ENCODE results near the gene MYH3.
"Not testable (repeated sequence)": the region's sequence is repeated elsewhere in the genome, so short reads cannot be mapped to it uniquely, and the experiment has no call there.

MYH3 gene

DNA sequence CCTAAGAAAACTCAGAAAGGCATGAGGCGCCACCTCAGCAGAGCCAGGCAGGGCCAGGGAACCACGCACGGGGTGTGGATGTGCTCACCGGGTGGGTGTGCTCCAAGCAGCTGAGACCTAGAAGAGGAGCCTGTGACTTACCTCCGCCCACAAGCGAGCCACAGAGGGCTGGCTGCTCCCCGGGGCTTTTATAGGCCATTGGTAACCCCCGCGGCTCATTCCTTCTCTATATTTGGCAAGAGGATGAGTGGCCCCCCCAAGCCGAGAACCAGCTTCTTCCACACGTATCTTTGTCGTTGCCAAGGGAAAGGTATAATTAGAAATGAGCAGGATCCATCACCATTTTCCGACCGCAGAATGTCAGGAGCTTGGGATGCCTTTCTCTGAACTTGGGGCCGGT, at the start of gene MYH3:
MYH3 (minus strand) TSS at position 162 of the 400 bp plus-strand sequence. CDS start 2,245 bp downstream, outside the sequence.
- DNase-seq: no peak

DNA sequence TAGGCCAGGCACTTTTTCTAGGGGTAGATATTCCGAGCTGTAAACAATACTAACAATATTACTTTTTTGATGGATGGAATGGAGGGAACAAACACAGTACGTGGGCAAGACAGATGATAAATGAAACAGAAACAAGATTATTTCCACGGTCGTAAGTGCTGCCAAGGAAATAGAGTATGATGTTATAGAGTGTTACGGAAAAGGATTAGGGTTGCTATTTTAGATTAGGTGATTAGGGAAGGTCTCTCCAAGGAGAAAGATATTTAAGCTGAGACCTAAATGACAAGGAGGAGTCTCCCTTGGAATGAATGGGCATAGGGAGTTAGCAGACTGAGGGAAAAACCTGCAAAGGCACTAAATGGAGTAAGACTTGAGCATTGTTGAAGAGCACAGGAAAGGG, 48.6 kb upstream of the MYH3 start:
- DNase-seq: no peak

DNA sequence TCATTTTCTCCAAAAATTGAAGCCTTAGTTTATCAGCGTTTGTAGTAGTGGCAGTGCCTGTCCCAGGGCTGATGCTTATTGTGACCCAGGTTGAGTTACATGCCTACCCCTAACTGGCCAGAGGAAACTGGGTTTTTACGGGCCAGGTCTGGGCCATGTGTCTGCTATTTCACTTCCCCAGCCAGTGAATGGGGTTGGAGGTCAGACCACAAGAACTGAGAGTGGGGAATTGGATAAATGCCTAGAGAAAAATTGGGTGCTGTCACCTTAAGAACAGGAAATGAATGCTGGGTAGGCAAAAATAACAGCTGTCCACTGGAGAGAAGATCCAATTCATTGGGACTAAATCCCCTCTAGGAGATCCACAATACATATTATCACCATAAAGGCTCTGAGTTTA, 45.5 kb upstream of the MYH3 start:
- no peak for DNase-seq

- no peak for DNase-seq
These were observed 42.7 kb upstream of the MYH3 start for GRCh38 chr17:10699856-10700255.

- no peak for DNase-seq
These were observed 41.1 kb upstream of the MYH3 start for GRCh38 chr17:10698096-10698818.

DNA sequence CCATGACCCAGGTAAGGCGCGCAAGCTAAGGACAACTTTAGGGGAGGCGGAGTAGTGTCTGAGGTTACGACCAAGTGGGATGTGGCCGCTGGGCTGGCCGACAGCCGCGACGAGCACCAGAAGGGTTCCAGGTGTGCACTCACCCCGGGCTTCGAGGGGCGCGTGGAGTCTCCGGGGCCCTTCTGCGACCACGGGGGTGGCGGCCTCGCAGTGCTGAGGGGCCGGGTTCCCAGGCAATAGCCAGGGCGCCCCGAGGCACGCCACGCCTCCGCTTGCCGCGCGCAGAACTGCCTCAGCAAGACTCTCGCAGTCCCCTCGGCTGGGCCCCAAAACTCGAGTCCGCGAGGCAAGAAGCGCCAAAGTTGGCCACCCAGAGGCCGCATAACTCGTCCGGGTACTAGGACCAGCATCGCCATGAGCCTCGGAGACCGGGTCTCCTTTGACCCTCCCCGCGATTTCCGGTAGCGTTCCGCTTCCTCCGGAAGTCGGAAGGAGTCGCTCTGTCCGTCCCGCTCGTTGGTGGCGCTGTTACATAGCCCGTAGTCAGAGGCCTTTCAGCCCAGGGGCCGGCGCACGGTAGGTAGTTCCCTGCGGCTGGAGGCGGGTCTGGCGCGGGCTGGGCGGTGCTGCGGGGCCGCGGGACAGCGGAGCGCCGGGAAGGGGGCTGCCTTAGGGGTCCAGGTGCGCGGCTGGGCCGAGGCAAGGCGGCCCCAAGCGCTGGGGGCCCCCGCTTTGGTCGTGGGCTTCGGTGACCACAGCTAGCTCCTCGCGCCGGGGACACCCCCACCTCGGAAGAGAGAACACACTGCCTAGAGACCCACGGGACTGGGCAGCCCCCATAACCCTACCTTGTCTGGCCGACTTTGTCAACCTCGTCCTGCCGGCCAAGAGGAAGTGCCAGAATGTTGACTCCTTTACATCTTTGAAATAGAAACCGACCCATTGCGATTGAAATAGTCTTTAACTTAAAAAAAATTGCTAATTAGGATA, 40.3 kb upstream of the MYH3 start, which contains the start of the genes ADPRM and SCO1:
ADPRM (plus strand) TSS at position 503 of the 990 bp plus-strand sequence. CDS start 7,333 bp downstream, outside the sequence.
SCO1 (minus strand) TSS at position 442 of the 990 bp plus-strand sequence; CDS start at position 416, 26 bp downstream.
- peak; percentile 87 for DNase-seq

DNA sequence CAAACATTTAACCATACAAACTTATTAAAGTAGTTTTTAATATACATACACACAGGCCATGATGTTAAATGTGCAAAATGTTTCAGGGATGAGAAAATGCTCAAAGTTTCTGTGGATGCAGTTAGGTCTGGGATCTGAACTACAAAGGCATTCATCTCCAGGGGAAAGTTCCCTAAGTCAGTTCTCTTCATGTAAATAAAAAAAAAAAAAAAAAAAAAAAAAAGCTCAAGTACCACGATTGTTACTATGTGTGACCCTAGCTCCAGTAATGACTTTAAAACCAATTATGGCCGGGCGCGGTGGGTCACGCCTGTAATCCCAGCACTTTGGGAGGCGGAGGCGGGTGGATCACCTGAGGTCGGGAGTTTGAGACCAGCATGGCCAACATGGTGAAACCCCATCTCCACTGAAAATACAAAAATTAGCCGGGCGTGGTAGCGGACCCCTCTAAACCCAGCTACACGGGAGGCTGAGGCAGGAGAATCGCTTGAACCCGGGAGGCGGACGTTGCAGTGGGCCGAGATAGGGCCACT, 38.8 kb upstream of the MYH3 start:
- not testable (repeated sequence) for DNase-seq

GRCh38 chr17:10687499-10687898, 30.4 kb upstream of the MYH3 start:
- DNase-seq: no peak

GRCh38 chr17:10683853-10684252, 26.7 kb upstream of the MYH3 start:
- peak; percentile 10 for DNase-seq

DNA sequence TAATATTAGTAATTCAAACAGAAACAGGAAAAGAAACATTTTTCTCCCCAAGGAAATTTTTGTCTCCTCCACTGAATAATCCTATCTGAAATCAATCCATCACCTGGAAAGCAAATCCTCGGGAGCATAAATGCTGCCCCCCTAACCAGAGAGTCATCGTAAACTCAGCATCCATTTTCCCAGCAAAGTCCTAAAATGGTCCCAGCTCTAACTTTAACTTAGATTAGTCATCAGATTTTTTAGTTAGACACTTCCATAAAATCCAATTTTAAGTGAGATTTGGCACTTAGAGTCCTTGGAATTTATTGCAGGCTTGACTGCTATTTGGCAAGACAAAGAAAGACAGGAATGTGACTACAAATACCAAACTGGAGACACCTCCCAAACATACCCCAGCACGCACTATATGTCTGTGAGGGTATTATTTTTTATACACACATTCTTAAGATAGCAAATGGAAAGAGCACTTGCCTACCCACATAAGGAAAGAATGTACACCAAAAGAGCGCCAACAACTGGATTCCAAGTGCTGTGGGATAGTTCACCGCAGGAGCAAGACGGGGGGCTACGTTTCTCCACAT, 24.8 kb upstream of the MYH3 start:
- no peak for DNase-seq

DNA sequence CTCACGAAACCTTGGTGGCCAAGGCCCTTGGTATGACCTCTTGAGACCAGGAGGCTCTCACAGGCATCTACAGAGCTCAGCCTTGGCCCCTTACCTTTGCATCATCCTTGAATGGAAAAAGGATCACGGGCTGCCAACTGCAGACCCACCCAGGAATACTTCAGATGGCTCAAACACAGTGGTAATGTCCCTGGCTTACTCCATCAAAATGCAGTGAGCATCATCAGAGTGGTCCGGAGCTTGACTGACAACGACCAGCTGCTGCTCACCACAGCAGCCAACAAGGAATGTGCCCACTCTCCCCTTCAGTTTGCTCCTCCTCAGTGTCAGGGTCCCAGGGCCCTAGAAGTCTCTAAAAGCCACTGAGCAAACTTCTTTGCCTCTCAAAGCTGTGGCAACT, 17.6 kb upstream of the MYH3 start:
- DNase-seq: no peak

GRCh38 chr17:10673312-10673711, 16.2 kb upstream of the MYH3 start:
- no peak for DNase-seq

DNA sequence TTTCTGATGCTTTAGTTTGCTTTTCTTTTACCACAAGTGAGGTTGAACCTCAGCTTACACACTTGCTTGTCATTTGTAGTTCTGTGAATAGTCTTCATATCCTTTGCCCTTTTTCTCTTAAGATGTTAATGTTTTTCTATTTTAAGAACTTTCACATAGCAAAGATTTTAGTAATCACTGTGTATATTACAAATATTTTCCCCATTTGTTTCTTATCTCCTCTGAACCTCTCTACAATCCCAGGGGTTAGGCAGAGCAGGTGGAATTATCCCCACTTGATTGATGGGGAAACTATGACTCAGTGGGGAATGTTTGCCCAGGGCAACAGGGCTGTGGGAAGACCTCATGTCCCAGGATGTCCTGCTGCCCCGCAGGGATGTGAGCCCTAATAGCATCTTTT, 11.7 kb upstream of the MYH3 start:
- no peak for DNase-seq

DNA sequence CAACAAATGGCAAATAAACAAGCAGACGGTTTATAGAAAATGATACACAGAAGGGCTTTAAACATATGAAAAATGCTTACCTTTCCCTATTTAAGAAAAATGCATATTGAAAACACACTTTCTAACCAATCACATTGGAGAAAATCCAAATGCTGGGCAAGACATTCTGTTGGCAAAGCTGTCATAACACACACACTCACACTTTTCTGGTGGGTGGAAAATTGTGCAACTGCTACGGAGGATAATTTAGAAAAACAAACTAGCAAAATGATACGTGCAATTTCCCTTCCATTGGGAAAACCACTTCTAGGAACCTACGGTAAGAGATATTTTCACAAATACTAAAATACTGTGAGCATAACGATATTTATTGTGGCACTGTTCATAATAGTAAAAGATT, 9.8 kb upstream of the MYH3 start:
- no peak for DNase-seq

- no peak for DNase-seq
These were observed 7.5 kb upstream of the MYH3 start for GRCh38 chr17:10664571-10664970.

- no peak for DNase-seq
These were observed 6.1 kb upstream of the MYH3 start for GRCh38 chr17:10663231-10663630.

DNA sequence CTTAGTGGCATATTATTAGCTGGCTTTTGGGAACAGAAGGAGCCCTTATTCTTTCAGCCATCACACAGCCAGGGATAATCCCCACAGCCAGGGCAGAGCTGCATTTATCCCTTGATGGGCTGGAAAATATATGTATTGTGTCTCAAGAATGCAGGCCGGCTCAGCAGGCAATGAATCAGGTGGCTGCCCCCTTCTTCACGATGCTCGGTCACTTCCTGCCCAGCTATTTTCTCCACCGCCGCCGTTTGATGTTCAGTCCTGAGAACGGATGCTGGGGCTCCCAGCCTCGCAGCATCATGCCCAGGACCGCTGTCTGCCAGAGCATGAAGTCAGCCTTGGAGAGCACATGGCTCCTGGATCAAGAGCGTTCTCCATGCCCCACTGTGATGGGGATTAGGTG, 4.3 kb upstream of the MYH3 start:
- no peak for DNase-seq

- no peak for DNase-seq
These were observed 770 bp upstream of the MYH3 start for GRCh38 chr17:10657879-10658278.

DNA sequence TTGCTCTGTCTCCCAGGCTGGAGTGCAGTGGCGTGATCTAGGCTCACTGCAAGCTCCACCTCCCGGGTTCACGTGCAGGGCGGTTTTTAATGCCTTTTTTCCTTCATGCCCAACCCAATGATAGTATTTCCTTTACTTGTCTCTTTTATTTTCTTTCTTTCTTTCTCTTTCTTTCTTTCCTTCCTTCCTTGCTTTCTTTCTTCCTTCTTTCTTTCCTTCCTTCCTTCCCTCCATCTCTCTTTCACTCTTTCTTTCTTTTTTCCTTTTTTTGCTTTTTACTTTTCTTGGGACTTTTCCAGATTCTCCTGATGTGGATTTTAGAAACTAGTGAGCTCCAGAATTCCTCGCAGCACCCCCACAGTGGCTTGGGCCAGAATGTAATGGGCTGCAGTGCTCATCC, 3.1 kb downstream of the MYH3 start:
- DNase-seq: no peak

GRCh38 chr17:10652984-10653659, 4.0 kb downstream of the MYH3 start:
- no peak for DNase-seq

- DNase-seq: no peak
These were observed 5.2 kb downstream of the MYH3 start for GRCh38 chr17:10651927-10652326.

- DNase-seq: no peak
These were observed 7.5 kb downstream of the MYH3 start for GRCh38 chr17:10649602-10650001.
